Nephron (organoid): ENCODE results near the gene SHISAL1.

Source experiments
- H3K27ac Mint-ChIP-seq, 3 experiments: 2 replicates each; pipeline ENCODE4 v1.8.0; 2020; ENCODE audit warnings: mixed read lengths in 3 of 3, mild to moderate bottlenecking in 2 of 3, moderate library complexity in 1 of 3
- H3K27me3 Mint-ChIP-seq: 2 replicates; pipeline ENCODE4 v1.8.0; 2021; ENCODE audit warnings: low read depth, mild to moderate bottlenecking, moderate library complexity, mixed read lengths
- H3K36me3 Mint-ChIP-seq: 2 replicates; pipeline ENCODE4 v1.8.0; 2020; ENCODE audit warnings: low read depth, mixed read lengths
- H3K4me1 Mint-ChIP-seq: 2 replicates; pipeline ENCODE4 v1.8.0; 2020; ENCODE audit warnings: mixed read lengths
- H3K4me3 Mint-ChIP-seq, 3 experiments: 2 replicates each; pipeline ENCODE4 v1.8.0; 2020; ENCODE audit warnings: mild to moderate bottlenecking in 3 of 3, mixed read lengths in 3 of 3, moderate library complexity in 2 of 3
- H3K9me3 Mint-ChIP-seq: 2 replicates; pipeline ENCODE4 v1.8.0; 2020; ENCODE audit warnings: mixed read lengths
- CTCF ChIP-seq, 3 experiments: fragments of 200-600 bp; sonication (generic); IDR thresholded peaks; one replicate each; pipeline ENCODE4 v1.5.0; 2021; ENCODE audit warnings: antibody characterized with exemption in 3 of 3; ENCODE audit not compliant: unreplicated experiment in 3 of 3

SHISAL1 gene

DNA sequence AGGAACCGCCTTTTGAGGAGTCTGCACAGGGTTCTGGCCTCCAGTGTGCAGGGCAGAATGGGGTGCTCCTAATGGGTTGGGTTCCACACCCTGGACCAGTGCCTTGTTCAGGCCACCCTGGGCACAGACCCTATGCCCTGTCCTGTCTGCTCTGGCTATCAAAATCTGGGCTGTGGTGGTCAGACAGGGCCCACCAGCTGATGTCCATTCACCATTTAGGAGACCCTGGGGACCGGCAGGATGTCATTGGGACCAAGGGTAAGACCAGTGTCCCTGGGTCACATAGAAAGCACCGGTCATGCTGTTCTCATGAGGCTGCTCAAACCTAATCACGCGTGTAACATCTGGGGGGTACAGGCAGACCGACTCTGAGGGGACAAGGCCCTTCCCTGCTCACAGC is 94.7 kb downstream of the SHISAL1 start:
- Mint-ChIP-seq H3K4me1 (no peaks in the 10 kb centered on the region), H3K27ac (no peak overlapping the region), H3K27me3 (peaks cover 9% of the 10 kb centered on the region), H3K4me3 (no peak overlapping the region), H3K36me3 (no peaks in the 10 kb centered on the region), H3K9me3 (peaks cover 2% of the 10 kb centered on the region)
- no peak for TF ChIP-seq CTCF (IDR thresholded peaks at IDR 0.05; ENCODE audit: unreplicated experiment in 3 of 3)

GRCh38 chr22:44217346-44217745 is 95.4 kb downstream of the SHISAL1 start:
- Mint-ChIP-seq H3K36me3 (no peaks in the 10 kb centered on the region), H3K4me1 (peaks cover under 1% of the 10 kb centered on the region), H3K4me3 (no peak overlapping the region), H3K27me3 (peaks cover 9% of the 10 kb centered on the region), H3K9me3 (peaks cover 2% of the 10 kb centered on the region), H3K27ac (no peak overlapping the region)
- TF ChIP-seq CTCF (IDR thresholded peaks at IDR 0.05; ENCODE audit: unreplicated experiment in 3 of 3) = no peak

- H3K27me3 Mint-ChIP-seq = peaks cover 20% of the 10 kb centered on the region
- peaks cover 17% of the 10 kb centered on the region for H3K4me1 Mint-ChIP-seq
- no peaks in the 10 kb centered on the region for H3K36me3 Mint-ChIP-seq
- H3K27ac Mint-ChIP-seq = no peak overlapping the region
- no peak for TF ChIP-seq CTCF (IDR thresholded peaks at IDR 0.05; ENCODE audit: unreplicated experiment in 3 of 3)
- no peak overlapping the region for H3K4me3 Mint-ChIP-seq
- H3K9me3 Mint-ChIP-seq = peaks cover 9% of the 10 kb centered on the region
These were observed 97.5 kb downstream of the SHISAL1 start for GRCh38 chr22:44215287-44215686.

GRCh38 chr22:44214764-44215163 is 98.0 kb downstream of the SHISAL1 start:
- no peak for TF ChIP-seq CTCF (IDR thresholded peaks at IDR 0.05; ENCODE audit: unreplicated experiment in 3 of 3)
- no peak overlapping the region for H3K4me3 Mint-ChIP-seq

GRCh38 chr22:44214187-44214586 is 98.6 kb downstream of the SHISAL1 start:
- TF ChIP-seq CTCF (IDR thresholded peaks at IDR 0.05; ENCODE audit: unreplicated experiment in 3 of 3) = no peak
- H3K27me3 Mint-ChIP-seq = peaks cover 16% of the 10 kb centered on the region
- H3K27ac Mint-ChIP-seq = no peak overlapping the region
- peaks cover 3% of the 10 kb centered on the region for H3K36me3 Mint-ChIP-seq
- H3K4me3 Mint-ChIP-seq = no peak overlapping the region
- H3K4me1 Mint-ChIP-seq = peaks cover 17% of the 10 kb centered on the region
- H3K9me3 Mint-ChIP-seq = peaks cover 18% of the 10 kb centered on the region

More at GRCh38 chr22:44214764-44215163, 98.0 kb downstream of the SHISAL1 start:
- Mint-ChIP-seq H3K9me3 (peaks cover 14% of the 10 kb centered on the region), H3K27me3 (peaks cover 19% of the 10 kb centered on the region), H3K36me3 (no peaks in the 10 kb centered on the region), H3K4me1 (peaks cover 17% of the 10 kb centered on the region), H3K27ac (no peak overlapping the region)

- Mint-ChIP-seq H3K27me3 (peaks cover 11% of the 10 kb centered on the region), H3K9me3 (peaks cover 24% of the 10 kb centered on the region), H3K36me3 (peaks cover 3% of the 10 kb centered on the region), H3K4me3 (no peak overlapping the region), H3K27ac (no peak overlapping the region), H3K4me1 (peaks cover 17% of the 10 kb centered on the region)
- TF ChIP-seq CTCF (IDR thresholded peaks at IDR 0.05; ENCODE audit: unreplicated experiment in 3 of 3) = no peak
These were observed 99.2 kb downstream of the SHISAL1 start for GRCh38 chr22:44213489-44214043.
